Measurements from ENCODE around the gene FBXO15. TPM values are rescaled to one million over a fixed set of nuclear protein-coding genes. Genes with fewer than 3 reads are reported as not detected.

The FBXO15 gene
- total RNA-seq, 1 experiment from 2014 or later, result 0.36 TPM

DNA sequence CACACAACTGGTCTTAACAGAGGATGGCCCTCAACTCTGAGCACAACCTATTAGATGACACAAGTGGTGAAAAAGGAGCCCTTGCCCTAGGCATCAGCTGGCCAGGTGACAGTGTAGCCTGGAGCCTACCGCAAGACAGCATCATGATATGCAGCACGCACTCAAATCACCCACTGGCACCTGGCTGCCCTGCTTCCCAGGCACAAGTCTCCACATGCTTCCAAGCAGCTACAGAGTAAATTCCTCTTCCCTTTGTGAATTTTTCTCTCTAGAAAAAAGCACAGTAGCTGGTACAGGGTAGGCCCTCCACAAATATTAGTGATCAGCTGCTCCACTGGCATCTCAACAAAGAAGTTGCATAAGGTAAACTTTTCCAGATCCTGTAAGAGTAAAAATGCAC, 6.0 kb downstream of the FBXO15 start:
- H3K4me1 ChIP-seq, result no peaks in the 10 kb centered on the region
- H3K27me3 ChIP-seq, result no peaks in the 10 kb centered on the region
- no peak for DNase-seq
- no peak overlapping the region for H3K27ac ChIP-seq
- no peak overlapping the region for H3K4me3 ChIP-seq
- no peaks in the 10 kb centered on the region for H3K9me3 ChIP-seq (replicated peaks)
- no peaks in the 10 kb centered on the region for H3K36me3 ChIP-seq

DNA sequence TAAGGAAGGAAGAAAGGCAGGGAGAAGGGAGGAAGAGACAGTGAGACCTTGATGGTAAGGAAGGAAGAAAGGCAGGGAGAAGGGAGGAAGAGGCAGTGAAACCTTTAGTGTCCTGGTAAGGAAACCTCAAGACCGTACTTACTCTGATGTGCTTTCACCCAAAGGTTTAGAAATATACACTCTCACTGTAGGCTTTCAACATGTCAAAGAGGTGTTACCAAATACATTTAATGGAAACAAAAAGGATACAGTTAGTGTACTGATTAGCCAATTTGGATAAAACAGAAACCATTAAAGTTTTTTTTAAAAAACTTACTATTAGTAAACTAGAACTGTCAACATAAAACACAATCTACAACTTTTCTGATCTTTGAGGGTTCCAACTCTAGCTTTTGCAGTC, 7.1 kb downstream of the FBXO15 start:
- H3K9me3 ChIP-seq (replicated peaks), result no peaks in the 10 kb centered on the region
- no peak overlapping the region for H3K27ac ChIP-seq
- no peaks in the 10 kb centered on the region for H3K36me3 ChIP-seq

DNA sequence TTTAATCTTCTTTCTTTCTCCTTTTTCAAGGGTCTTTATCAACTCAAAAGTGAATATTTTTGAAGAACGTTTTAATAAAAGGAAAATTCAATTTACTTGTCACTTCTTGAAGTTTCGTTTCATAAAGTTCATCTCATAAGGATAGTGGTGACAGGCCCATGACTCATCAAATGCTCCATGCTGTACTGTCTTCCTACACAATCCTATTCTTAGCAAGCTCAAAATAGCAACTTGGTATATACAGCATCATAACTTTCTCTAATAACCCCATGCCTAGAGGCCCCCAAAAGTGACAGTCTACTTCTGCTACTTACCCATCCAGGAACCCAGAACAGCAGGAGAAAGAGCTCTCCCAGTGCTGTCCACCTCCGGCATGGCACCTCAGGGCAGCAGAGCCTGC, 7.7 kb downstream of the FBXO15 start:
- no peaks in the 10 kb centered on the region for H3K4me1 ChIP-seq
- H3K4me3 ChIP-seq, result no peak overlapping the region
- DNase-seq, result no peak
- H3K27me3 ChIP-seq, result no peaks in the 10 kb centered on the region
- no peaks in the 10 kb centered on the region for H3K9me3 ChIP-seq (replicated peaks)
- no peak overlapping the region for H3K27ac ChIP-seq
- no peaks in the 10 kb centered on the region for H3K36me3 ChIP-seq

More for the DNA sequence above, 7.1 kb downstream of the FBXO15 start:
- H3K27me3 ChIP-seq, result no peaks in the 10 kb centered on the region
- no peak for DNase-seq
- no peaks in the 10 kb centered on the region for H3K4me1 ChIP-seq
- H3K4me3 ChIP-seq, result no peak overlapping the region

DNA sequence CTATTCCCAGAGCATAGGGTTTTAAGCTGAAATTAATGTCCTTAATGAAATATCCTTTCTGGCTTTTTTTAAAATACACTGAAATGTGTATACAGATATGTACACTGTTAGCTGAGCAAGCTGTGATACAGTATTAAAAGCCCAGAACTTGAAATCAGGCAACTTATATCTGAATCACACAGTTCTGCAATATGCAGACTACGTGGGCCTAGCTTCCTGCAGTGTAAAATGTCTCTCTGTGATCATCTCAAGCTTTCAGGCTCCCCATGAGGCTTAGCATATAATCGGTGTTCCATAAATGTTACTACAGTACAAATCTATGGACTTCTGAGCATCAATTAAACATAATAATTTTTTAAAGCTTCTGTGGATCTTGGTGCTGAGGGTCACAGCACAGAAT, 8.2 kb downstream of the FBXO15 start:
- Histone ChIP-seq H3K27ac (no peak overlapping the region), H3K4me3 (no peak overlapping the region), H3K4me1 (no peaks in the 10 kb centered on the region), H3K9me3 (replicated peaks) (no peaks in the 10 kb centered on the region), H3K36me3 (no peaks in the 10 kb centered on the region), H3K27me3 (no peaks in the 10 kb centered on the region)
- DNase-seq, result no peak

DNA sequence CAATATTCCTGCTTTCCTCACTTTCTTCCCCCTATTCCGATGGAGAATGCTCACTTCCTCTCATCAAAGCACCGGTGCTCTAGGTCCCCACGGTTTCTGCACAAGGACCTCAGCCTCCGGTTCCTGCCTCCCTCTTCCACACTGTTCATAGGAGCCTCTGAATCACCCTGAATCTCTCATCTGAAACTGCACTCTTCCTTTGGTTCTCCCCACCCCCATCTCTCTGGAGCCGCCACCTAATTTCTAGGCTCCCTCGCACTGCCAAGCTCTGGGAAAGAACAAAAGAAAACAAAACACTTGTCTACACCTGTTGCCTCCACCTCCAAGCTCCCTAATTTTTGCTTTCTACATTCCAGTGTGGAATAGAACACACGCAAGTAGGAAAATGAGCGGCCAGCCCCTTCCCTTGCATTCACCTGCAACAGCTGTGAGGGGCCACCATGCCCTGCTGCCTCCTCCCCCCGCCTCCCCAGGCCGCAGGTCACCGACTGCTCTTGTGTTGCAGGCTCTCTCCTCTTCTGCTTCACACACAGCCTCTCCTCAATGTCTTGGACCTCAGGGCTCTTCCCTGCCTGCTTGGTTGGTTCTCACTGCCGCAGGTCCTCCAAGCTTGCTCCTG, 9.6 kb downstream of the FBXO15 start:
- H3K27me3 ChIP-seq, result no peaks in the 10 kb centered on the region
- H3K36me3 ChIP-seq, result no peaks in the 10 kb centered on the region
- H3K4me1 ChIP-seq, result no peaks in the 10 kb centered on the region
- no peak overlapping the region for H3K4me3 ChIP-seq
- no peak overlapping the region for H3K27ac ChIP-seq
- no peak for DNase-seq
- no peaks in the 10 kb centered on the region for H3K9me3 ChIP-seq (replicated peaks)

DNA sequence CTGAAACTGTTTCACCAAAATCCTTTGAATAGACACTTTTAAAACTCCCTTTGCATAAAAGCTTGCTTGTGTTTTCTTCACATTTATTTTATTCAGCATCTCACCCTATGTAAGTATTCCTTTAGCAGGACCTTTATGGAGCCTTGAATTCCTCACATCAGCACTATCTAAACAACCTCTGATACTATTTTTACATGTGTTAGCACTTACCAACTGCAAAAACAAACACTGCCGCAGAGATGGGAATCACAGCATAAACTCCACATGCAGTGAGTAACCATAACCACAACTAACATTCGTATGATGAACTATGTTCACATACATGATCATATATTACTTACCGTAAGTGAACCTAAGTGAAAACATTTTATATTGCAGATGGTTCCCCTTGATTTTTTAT, 15.4 kb downstream of the FBXO15 start:
- no peak for DNase-seq
- no peaks in the 10 kb centered on the region for H3K27me3 ChIP-seq
- no peak overlapping the region for H3K27ac ChIP-seq
- H3K4me1 ChIP-seq, result no peaks in the 10 kb centered on the region
- H3K9me3 ChIP-seq (replicated peaks), result no peaks in the 10 kb centered on the region
- no peak overlapping the region for H3K4me3 ChIP-seq
- no peaks in the 10 kb centered on the region for H3K36me3 ChIP-seq

DNA sequence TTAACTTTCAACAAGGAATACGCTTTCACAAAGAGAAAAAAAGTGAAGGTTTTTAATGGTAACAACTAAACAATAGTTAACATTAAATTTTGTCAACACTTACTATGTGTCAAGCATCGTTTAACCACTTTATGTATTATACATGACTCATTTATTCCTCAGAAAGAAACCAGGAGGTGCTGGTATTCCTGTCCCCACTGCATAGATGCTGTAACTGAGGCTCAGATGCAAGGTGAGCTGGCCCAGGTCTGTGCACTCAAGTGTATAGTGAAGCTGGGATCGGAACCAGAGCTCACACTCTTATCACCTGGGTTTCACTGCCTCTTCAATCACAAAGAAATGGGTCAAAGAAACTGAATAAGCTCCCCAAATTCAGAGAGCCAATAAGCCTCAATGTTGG, 16.5 kb downstream of the FBXO15 start:
- H3K4me3 ChIP-seq, result no peak overlapping the region
- no peak overlapping the region for H3K27ac ChIP-seq
- no peaks in the 10 kb centered on the region for H3K4me1 ChIP-seq
- no peaks in the 10 kb centered on the region for H3K36me3 ChIP-seq
- no peak for DNase-seq
- H3K9me3 ChIP-seq (replicated peaks), result no peaks in the 10 kb centered on the region
- H3K27me3 ChIP-seq, result no peaks in the 10 kb centered on the region

DNA sequence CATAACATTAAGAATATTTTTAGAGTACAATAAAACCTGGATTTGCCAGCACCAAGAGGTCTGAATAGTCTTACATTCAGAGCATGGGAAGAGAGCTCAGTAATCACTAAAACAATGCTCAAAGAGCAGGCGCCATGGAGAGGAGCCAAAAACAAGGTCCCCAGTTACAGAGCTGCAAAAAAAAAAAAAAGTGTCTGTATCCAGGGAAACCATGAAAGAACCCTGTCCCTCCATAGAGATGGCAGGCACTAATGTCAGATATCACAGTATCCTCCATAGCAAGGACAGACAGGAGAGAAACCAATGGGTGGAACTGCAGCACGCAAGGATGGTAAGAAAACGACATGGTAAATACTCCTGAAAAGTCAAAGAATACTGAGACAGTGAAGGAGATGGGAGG, 19.5 kb downstream of the FBXO15 start:
- no peaks in the 10 kb centered on the region for H3K4me1 ChIP-seq
- H3K27me3 ChIP-seq, result no peaks in the 10 kb centered on the region
- no peak overlapping the region for H3K27ac ChIP-seq
- DNase-seq, result no peak
- H3K4me3 ChIP-seq, result no peak overlapping the region
- no peaks in the 10 kb centered on the region for H3K36me3 ChIP-seq
- no peaks in the 10 kb centered on the region for H3K9me3 ChIP-seq (replicated peaks)

DNA sequence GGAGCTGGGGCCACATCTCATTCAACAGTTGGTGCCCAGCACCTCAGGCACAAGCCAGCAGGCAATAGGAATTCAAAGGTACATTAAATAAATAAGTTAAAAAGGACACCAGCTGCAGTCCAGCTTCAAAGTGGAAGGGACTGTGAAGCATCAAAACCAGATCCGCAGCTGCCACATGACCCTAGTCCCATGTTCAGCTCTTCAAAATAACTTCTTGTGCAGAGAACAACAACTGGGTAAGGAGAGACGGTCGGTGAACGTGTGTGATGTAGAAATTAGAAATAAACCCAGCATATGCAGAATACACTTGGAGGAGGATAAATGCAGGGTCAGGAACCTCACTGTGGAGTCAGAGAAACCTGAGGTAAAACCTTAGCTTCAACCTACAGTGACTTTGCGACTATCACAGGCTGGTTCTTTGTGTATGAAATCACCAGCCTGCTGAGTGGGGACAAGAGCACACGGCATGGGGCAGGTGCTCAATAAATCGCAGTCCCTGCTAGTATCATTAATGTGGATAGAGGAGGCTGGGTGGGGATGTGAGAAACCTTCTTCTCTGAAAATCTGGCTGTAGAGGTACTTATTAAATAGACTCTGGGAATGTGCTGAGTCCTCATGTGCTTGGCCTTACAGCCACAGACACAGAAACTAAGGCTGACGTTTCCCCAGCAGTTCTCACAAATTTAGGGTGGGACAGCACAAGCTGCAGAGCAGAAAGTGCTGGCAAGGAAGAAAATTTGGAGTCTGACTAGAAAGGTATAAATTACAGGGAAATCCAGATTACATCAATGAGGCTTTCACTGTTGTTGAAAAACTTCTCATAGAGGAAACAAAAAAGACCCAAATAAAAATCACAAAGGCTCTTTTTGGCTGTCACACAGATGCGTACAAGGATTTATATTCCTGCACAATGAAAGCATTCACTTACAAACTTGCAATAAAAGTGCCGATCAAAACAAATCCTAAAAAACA, 20.7 kb downstream of the FBXO15 start:
- Histone ChIP-seq H3K27me3 (no peaks in the 10 kb centered on the region), H3K36me3 (no peaks in the 10 kb centered on the region), H3K4me1 (no peaks in the 10 kb centered on the region), H3K4me3 (no peak overlapping the region), H3K27ac (no peak overlapping the region), H3K9me3 (replicated peaks) (no peaks in the 10 kb centered on the region)
- DNase-seq, result no peak

DNA sequence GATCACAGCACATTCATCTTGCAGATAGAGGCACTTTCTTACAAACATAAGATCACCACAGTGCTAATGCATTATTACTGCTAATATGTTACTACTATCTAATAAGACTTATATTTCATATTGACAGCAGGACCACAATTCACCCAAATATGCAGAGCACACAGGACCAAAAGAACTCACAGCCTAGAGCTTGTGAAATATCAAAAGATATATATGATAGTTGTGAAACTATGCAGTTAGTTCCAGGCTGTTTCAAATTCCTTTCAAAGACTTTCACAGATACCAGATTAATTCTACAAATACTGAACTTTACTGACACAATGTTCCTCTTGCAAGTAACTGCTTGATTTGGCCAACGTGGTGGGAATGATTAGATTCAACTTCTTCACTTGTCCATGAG, 23.0 kb downstream of the FBXO15 start:
- no peaks in the 10 kb centered on the region for H3K9me3 ChIP-seq (replicated peaks)
- no peak for DNase-seq
- no peaks in the 10 kb centered on the region for H3K4me1 ChIP-seq
- no peak overlapping the region for H3K4me3 ChIP-seq
- no peak overlapping the region for H3K27ac ChIP-seq
- H3K27me3 ChIP-seq, result no peaks in the 10 kb centered on the region
- no peaks in the 10 kb centered on the region for H3K36me3 ChIP-seq

DNA sequence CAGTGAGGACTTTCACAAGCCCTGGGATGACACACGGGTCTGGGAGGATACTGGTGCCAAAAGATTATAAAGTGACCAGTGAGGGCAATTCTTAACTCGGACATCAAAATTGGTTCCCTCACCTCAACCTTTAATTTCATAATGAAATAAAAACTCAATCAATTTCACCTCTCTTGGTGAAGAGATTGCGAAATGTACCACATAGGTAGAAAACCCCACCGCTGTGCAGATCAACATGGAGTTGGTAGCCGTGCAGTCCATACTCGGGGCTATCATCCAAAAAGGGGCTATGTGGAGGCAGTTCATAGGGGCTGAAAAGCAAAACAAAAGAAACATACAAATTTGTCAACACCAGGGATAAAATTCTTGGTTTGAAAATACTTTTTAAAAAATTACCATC, 24.4 kb downstream of the FBXO15 start:
- Histone ChIP-seq H3K9me3 (replicated peaks) (no peaks in the 10 kb centered on the region), H3K36me3 (no peaks in the 10 kb centered on the region), H3K27me3 (no peaks in the 10 kb centered on the region), H3K27ac (no peak overlapping the region), H3K4me3 (no peak overlapping the region), H3K4me1 (no peaks in the 10 kb centered on the region)
- no peak for DNase-seq

DNA sequence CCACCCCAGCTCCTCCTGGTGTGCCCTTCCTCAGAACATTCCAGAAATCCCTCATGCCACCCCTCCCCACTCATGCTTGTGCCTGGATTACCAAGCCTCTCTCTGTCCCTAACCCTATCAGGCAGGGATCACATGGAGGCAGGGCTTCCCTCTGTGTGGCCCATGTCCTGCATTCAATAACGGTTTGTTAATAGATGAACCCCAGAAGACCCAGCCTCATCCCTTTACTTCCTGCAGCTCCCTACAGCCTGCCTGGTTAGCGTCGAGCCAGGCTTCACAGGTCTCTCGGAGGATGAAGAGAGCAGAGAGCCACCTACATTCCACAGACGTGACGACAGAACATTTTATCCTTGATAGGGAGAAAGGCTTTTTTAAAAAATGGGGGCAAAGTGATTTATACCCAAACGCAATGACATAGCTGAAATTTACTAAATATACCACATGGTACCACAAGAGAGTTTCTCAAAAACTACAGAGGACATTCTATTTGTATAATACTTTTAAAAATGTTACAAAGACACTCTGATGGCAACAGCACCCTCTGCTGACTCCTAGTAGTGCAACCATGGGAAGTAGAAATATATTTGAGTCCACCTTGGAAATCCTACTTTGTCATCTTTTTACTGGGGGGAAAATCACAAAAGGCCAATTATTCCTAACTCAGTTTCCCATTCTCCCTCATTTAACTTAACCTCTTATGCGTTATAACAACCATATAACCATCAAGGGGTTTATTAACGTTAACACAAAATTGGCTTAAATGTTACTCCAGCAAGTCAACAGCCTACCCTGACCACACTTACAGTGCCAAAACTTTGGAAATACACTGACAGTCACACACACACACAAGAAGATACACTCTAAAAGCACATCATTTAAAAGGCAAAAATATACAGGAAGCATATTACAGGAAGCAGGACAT, 30.7 kb downstream of the FBXO15 start:
- no peaks in the 10 kb centered on the region for H3K36me3 ChIP-seq
- H3K4me3 ChIP-seq, result no peak overlapping the region
- no peaks in the 10 kb centered on the region for H3K27me3 ChIP-seq
- no peaks in the 10 kb centered on the region for H3K9me3 ChIP-seq (replicated peaks)
- H3K27ac ChIP-seq, result no peak overlapping the region
- DNase-seq, result peak in 1 of 2 experiments; percentile 13
- H3K4me1 ChIP-seq, result no peaks in the 10 kb centered on the region

DNA sequence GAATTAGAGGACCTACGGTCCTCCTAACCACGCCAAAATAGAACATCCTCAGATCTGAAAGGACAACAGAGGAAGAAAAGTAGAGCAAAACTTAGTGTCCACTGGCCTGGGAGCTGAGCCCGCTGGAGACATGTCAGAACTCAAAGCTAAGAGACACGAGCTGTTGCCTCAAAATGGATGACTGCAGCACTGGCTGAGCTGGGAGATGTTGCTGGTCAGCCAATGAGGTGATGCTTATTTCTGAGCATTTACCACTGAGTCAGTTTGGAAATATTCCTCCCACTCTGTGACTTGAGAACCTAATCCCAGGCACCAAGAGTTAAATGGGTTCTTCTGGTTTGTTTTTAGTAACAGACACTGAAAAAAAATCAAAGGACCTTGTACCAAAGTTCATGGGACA, 32.6 kb downstream of the FBXO15 start:
- Histone ChIP-seq H3K4me3 (no peak overlapping the region), H3K27ac (no peak overlapping the region), H3K27me3 (no peaks in the 10 kb centered on the region), H3K36me3 (no peaks in the 10 kb centered on the region), H3K9me3 (replicated peaks) (no peaks in the 10 kb centered on the region), H3K4me1 (no peaks in the 10 kb centered on the region)
- no peak for DNase-seq

DNA sequence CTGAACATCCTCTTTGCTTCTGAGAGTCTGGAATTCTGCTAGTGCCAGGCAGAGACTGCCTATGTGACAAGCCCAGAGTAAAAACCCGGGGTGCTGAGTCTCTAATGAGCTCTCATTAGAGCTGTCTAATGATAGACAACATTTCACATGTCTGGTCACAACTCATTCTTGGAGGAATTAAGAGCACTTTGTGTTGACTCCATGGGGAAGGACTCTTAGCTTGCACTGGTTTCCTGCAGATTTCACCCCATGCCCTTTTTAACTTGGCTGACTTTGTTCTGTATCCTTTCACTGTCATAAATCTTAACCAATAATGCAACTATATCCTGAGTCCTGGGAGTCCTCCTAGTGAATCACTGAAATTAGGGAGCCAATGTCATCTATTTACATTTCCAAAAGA, 33.5 kb downstream of the FBXO15 start:
- no peaks in the 10 kb centered on the region for H3K4me1 ChIP-seq
- H3K36me3 ChIP-seq, result no peaks in the 10 kb centered on the region
- no peak for DNase-seq
- H3K9me3 ChIP-seq (replicated peaks), result no peaks in the 10 kb centered on the region
- H3K4me3 ChIP-seq, result no peak overlapping the region
- no peaks in the 10 kb centered on the region for H3K27me3 ChIP-seq
- no peak overlapping the region for H3K27ac ChIP-seq

DNA sequence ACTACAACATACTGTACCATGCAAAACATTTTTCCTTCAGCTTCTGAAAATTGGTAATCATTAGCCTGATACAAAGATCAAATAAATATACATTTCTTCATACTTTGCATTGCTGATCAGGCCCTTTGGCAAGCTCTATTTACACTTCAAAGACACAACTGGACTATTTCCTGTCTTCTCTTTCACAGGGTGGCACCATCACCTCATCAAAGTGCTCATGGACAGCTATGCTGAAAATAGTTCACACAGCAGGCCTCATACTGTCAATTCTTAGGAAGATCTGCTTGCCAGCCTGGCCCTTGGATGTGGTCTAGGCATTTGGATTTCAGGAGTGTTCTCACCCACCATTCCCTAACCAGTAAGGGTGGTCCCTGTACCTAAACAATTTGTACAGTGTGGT, 33.9 kb downstream of the FBXO15 start:
- H3K9me3 ChIP-seq (replicated peaks), result no peaks in the 10 kb centered on the region
- no peak overlapping the region for H3K27ac ChIP-seq
- no peaks in the 10 kb centered on the region for H3K4me1 ChIP-seq
- no peaks in the 10 kb centered on the region for H3K27me3 ChIP-seq
- no peak for DNase-seq
- H3K4me3 ChIP-seq, result no peak overlapping the region
- H3K36me3 ChIP-seq, result no peaks in the 10 kb centered on the region
